HEK293 (cell line): ENCODE data around the gene ARHGAP28.

Experiments
- CTCF ChIA-PET: fragments of 350-600 bp; formaldehyde crosslinking; extraction: SDS; loops from one replicate; lab custom pipeline; 2021; ENCODE audit warnings: antibody characterized with exemption; lab: Yijun Ruan, JAX
- POLR2A ChIA-PET: fragments of 300-600 bp; formaldehyde crosslinking; extraction: SDS; loops from one replicate; lab custom pipeline; 2020; ENCODE audit warnings: antibody characterized with exemption, inconsistent platforms; lab: Yijun Ruan, JAX
- H3K27ac ChIP-seq: fragments of 200-500 bp; sonication (Bioruptor generic); 2 replicates; pipeline ENCODE4 v1.5.1; 2014; ENCODE audit warnings: low read depth, low read length, control low read depth, inconsistent platforms; ENCODE audit errors: extremely low read depth
- H3K36me3 ChIP-seq, 2 experiments: fragments of 200-500 bp in 1 of 2; sonication (Bioruptor generic) in 1 of 2; 1 replicate in 1 of 2; 2 replicates in 1 of 2; pipeline ENCODE4 v1.5.1; 2014 to 2017; ENCODE audit warnings: inconsistent platforms in 2 of 2, low read length in 2 of 2; ENCODE audit not compliant: control insufficient read depth in 2 of 2, insufficient read depth in 1 of 2
- H3K4me1 ChIP-seq: fragments of 200-500 bp; sonication (Bioruptor generic); 2 replicates; pipeline ENCODE4 v1.5.1; 2014; ENCODE audit warnings: mild to moderate bottlenecking, low read length, inconsistent platforms; ENCODE audit not compliant: control insufficient read depth, insufficient read depth
- H3K4me3 ChIP-seq: 2 replicates; pipeline ENCODE4 v1.5.1; 2011; ENCODE audit warnings: low read depth, mild to moderate bottlenecking, control low read depth, low read length, moderate library complexity
- H3K9me3 ChIP-seq: fragments of 200-500 bp; sonication (Bioruptor generic); 2 replicates; pipeline ENCODE4 v1.5.1; 2014; ENCODE audit warnings: low read depth, low read length, inconsistent platforms; ENCODE audit not compliant: control insufficient read depth, insufficient read depth
- GLI2 ChIP-seq: fragments of 450-650 bp; formaldehyde crosslinking; IDR thresholded peaks from 2 replicates; pipeline ENCODE4; 2017; ENCODE audit warnings: missing biosample characterization, missing genetic modification characterization, low read depth, borderline replicate concordance
- HOXA7 ChIP-seq: sonication (generic); formaldehyde crosslinking; IDR thresholded peaks from 2 replicates; pipeline ENCODE4 v1.8.1; 2022; ENCODE audit warnings: missing genetic modification reagents, borderline replicate concordance
- RBAK ChIP-seq: fragments of 450-650 bp; formaldehyde crosslinking; IDR thresholded peaks from 2 replicates; pipeline ENCODE4 v1.5.1; 2016; ENCODE audit warnings: missing biosample characterization, missing genetic modification characterization
- SALL2 ChIP-seq: fragments of 450-650 bp; formaldehyde crosslinking; IDR thresholded peaks from 2 replicates; pipeline ENCODE4 v1.5.0; 2017; ENCODE audit warnings: missing biosample characterization, mild to moderate bottlenecking, missing genetic modification characterization, borderline replicate concordance
- SETDB1 ChIP-seq: IDR thresholded peaks from one replicate; pipeline ENCODE4 v1.6.1; 2017; ENCODE audit warnings: mild to moderate bottlenecking, low read length, moderate library complexity, mixed read lengths; ENCODE audit not compliant: insufficient read length
- YY1 ChIP-seq: fragments of 450-650 bp; formaldehyde crosslinking; IDR thresholded peaks from 2 replicates; pipeline ENCODE4 v1.5.1; 2018; ENCODE audit warnings: missing biosample characterization, missing genetic modification characterization
- ZEB2 ChIP-seq: fragments of 450-650 bp; formaldehyde crosslinking; IDR thresholded peaks from 2 replicates; pipeline ENCODE4 v1.5.1; 2016; ENCODE audit warnings: missing biosample characterization, missing genetic modification characterization
- ZFHX2 ChIP-seq: fragments of 450-650 bp; formaldehyde crosslinking; conservative IDR thresholded peaks from 2 replicates; pipeline ENCODE4 v1.5.1; 2016; ENCODE audit warnings: missing biosample characterization, missing genetic modification characterization
- ZNF112 ChIP-seq: fragments of 450-650 bp; formaldehyde crosslinking; IDR thresholded peaks from 2 replicates; pipeline ENCODE4 v1.5.0; 2017; ENCODE audit warnings: missing biosample characterization, missing genetic modification characterization
- ZNF239 ChIP-seq: fragments of 450-650 bp; formaldehyde crosslinking; IDR thresholded peaks from 2 replicates; pipeline ENCODE4 v1.5.1; 2016; ENCODE audit warnings: missing biosample characterization, missing genetic modification characterization
- ZNF48 ChIP-seq: fragments of 450-650 bp; formaldehyde crosslinking; IDR thresholded peaks from 2 replicates; pipeline ENCODE4 v1.5.1; 2016; ENCODE audit warnings: missing biosample characterization, missing genetic modification characterization
- ZNF510 ChIP-seq: fragments of 450-650 bp; formaldehyde crosslinking; IDR thresholded peaks from 2 replicates; pipeline ENCODE4 v1.5.1; 2018; ENCODE audit warnings: mild to moderate bottlenecking, missing genetic modification characterization, missing biosample characterization; ENCODE audit not compliant: insufficient replicate concordance
- ZNF549 ChIP-seq: fragments of 450-650 bp; IDR thresholded peaks from 2 replicates; pipeline ENCODE4 v1.5.1; 2018; ENCODE audit warnings: missing biosample characterization, missing genetic modification characterization, mild to moderate bottlenecking, inconsistent platforms, moderate library complexity
- ZNF571 ChIP-seq: fragments of 450-650 bp; formaldehyde crosslinking; IDR thresholded peaks from 2 replicates; pipeline ENCODE4 v1.5.0; 2017; ENCODE audit warnings: missing biosample characterization, missing genetic modification characterization
- ZNF585B ChIP-seq: fragments of 450-650 bp; formaldehyde crosslinking; IDR thresholded peaks from 2 replicates; pipeline ENCODE4 v1.5.1; 2016; ENCODE audit warnings: missing biosample characterization, missing genetic modification characterization
- ZNF660 ChIP-seq: fragments of 450-650 bp; IDR thresholded peaks from 2 replicates; pipeline ENCODE4 v1.5.1; 2018; ENCODE audit warnings: missing biosample characterization, mild to moderate bottlenecking, missing genetic modification characterization
- ZNF664 ChIP-seq: fragments of 450-650 bp; formaldehyde crosslinking; IDR thresholded peaks from 2 replicates; pipeline ENCODE4 v1.5.1; 2016; ENCODE audit warnings: missing biosample characterization, missing genetic modification characterization
- TF ChIP-seq, protein P1 (sequence below): fragments of 450-650 bp; formaldehyde crosslinking; optimal IDR thresholded peaks from 2 replicates; pipeline ENCODE3; 2016; ENCODE audit warnings: missing biosample characterization, mild to moderate bottlenecking, missing genetic modification characterization
- TF ChIP-seq, protein P2 (sequence below): fragments of 450-650 bp; formaldehyde crosslinking; IDR thresholded peaks from 2 replicates; pipeline ENCODE4 v1.5.1; 2017; ENCODE audit warnings: missing biosample characterization, missing genetic modification characterization
- TF ChIP-seq, protein P3 (sequence below): fragments of 450-650 bp; formaldehyde crosslinking; IDR thresholded peaks from 2 replicates; pipeline ENCODE4 v1.5.1; 2016; ENCODE audit warnings: missing biosample characterization, missing genetic modification characterization
- TF ChIP-seq, protein P4 (sequence below): fragments of 450-650 bp; formaldehyde crosslinking; IDR thresholded peaks from 2 replicates; pipeline ENCODE4 v1.5.1; 2016; ENCODE audit warnings: missing biosample characterization, missing genetic modification characterization
- TF ChIP-seq, protein P5 (sequence below): fragments of 450-650 bp; formaldehyde crosslinking; IDR thresholded peaks from 2 replicates; pipeline ENCODE4 v1.5.1; 2016; ENCODE audit warnings: missing biosample characterization, missing genetic modification characterization, borderline replicate concordance

Gene ARHGAP28

DNA sequence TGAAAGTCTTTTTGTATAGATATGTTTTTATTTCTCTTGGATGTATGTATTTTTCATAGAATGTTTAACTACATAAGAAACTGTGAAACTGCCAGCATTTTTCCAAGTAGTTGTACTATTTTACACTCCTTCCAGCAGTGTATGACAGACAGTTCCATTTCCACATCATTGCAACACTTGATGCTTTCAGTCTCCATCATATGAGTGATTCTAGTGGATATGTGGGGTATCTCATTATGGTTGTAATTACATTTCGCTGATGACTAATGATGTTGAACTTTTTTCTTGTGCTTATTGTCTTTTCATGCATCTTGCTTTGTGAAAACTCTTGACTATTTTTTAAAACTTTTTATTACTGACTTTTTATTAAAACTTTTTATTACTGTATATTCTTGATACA is 101.4 kb downstream of the ARHGAP28 start:
- no peaks in the 10 kb centered on the region for H3K36me3 ChIP-seq
- no peaks in the 10 kb centered on the region; the same call in 1 of the 2 replicates for H3K9me3 ChIP-seq
- H3K4me3 ChIP-seq: no peak overlapping the region
- TF ChIP-seq, protein P1, sequence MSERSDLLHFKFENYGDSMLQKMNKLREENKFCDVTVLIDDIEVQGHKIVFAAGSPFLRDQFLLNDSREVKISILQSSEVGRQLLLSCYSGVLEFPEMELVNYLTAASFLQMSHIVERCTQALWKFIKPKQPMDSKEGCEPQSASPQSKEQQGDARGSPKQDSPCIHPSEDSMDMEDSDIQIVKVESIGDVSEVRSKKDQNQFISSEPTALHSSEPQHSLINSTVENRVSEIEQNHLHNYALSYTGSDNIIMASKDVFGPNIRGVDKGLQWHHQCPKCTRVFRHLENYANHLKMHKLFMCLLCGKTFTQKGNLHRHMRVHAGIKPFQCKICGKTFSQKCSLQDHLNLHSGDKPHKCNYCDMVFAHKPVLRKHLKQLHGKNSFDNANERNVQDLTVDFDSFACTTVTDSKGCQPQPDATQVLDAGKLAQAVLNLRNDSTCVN (tag by site-specific recombination): no peak
- TF ChIP-seq, protein P2, sequence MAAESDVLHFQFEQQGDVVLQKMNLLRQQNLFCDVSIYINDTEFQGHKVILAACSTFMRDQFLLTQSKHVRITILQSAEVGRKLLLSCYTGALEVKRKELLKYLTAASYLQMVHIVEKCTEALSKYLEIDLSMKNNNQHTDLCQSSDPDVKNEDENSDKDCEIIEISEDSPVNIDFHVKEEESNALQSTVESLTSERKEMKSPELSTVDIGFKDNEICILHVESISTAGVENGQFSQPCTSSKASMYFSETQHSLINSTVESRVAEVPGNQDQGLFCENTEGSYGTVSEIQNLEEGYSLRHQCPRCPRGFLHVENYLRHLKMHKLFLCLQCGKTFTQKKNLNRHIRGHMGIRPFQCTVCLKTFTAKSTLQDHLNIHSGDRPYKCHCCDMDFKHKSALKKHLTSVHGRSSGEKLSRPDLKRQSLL (tag by site-specific recombination): no peak
- no peak for TF ChIP-seq ZNF664 (tag by site-specific recombination)
- no peak for TF ChIP-seq HOXA7 (CRISPR knock-in tag)
- no peak for TF ChIP-seq ZFHX2 (tag by site-specific recombination)
- no peak for TF ChIP-seq ZNF510 (tag by site-specific recombination)
- no peak for TF ChIP-seq SETDB1
- no peak for TF ChIP-seq RBAK
- TF ChIP-seq ZNF48 (tag by site-specific recombination): no peak
- TF ChIP-seq ZEB2 (tag by site-specific recombination): no peak
- no peak for TF ChIP-seq ZNF239 (tag by site-specific recombination)
- no peak for TF ChIP-seq ZNF571 (tag by site-specific recombination)
- no peak for TF ChIP-seq ZNF112
- TF ChIP-seq GLI2 (tag by site-specific recombination): no peak
- TF ChIP-seq ZNF660 (tag by site-specific recombination): no peak
- no peak for TF ChIP-seq ZNF549
- TF ChIP-seq SALL2: no peak
- TF ChIP-seq, protein P3, sequence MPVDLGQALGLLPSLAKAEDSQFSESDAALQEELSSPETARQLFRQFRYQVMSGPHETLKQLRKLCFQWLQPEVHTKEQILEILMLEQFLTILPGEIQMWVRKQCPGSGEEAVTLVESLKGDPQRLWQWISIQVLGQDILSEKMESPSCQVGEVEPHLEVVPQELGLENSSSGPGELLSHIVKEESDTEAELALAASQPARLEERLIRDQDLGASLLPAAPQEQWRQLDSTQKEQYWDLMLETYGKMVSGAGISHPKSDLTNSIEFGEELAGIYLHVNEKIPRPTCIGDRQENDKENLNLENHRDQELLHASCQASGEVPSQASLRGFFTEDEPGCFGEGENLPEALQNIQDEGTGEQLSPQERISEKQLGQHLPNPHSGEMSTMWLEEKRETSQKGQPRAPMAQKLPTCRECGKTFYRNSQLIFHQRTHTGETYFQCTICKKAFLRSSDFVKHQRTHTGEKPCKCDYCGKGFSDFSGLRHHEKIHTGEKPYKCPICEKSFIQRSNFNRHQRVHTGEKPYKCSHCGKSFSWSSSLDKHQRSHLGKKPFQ: no peak
- peaks cover 3% of the 10 kb centered on the region; the same call in 1 of the 2 replicates for H3K4me1 ChIP-seq
- POLR2A ChIA-PET: no interaction called here
- CTCF ChIA-PET: no interaction called here
- no peak overlapping the region for H3K27ac ChIP-seq

DNA sequence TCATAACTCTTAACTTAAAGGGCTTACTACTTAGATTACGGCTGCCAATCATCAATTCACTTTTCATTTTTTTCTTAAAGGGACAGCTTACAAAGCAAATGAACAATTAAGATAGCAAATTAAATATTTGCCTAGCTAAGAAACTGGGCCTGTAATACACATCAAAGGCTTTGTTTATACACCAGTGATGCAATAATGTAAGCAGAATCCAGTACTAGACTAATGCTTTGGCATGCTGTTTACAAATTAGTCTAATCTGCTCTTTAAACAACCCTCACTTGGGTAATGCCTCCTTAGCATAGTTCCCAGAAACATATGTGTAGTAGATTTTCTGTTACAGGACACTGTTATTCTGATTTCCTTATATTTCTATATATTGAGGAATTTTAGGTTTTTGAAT is 105.8 kb downstream of the ARHGAP28 start:
- CTCF ChIA-PET: no interaction called here
- Histone ChIP-seq H3K4me3 (no peak overlapping the region), H3K9me3 (no peaks in the 10 kb centered on the region; the same call in 1 of the 2 replicates), H3K27ac (no peak overlapping the region), H3K36me3 (no peaks in the 10 kb centered on the region), H3K4me1 (peaks cover 3% of the 10 kb centered on the region; the same call in 1 of the 2 replicates)
- POLR2A ChIA-PET: no interaction called here
- no peak for TF ChIP-seq YY1 (tag by site-specific recombination)
- TF ChIP-seq, protein P4, sequence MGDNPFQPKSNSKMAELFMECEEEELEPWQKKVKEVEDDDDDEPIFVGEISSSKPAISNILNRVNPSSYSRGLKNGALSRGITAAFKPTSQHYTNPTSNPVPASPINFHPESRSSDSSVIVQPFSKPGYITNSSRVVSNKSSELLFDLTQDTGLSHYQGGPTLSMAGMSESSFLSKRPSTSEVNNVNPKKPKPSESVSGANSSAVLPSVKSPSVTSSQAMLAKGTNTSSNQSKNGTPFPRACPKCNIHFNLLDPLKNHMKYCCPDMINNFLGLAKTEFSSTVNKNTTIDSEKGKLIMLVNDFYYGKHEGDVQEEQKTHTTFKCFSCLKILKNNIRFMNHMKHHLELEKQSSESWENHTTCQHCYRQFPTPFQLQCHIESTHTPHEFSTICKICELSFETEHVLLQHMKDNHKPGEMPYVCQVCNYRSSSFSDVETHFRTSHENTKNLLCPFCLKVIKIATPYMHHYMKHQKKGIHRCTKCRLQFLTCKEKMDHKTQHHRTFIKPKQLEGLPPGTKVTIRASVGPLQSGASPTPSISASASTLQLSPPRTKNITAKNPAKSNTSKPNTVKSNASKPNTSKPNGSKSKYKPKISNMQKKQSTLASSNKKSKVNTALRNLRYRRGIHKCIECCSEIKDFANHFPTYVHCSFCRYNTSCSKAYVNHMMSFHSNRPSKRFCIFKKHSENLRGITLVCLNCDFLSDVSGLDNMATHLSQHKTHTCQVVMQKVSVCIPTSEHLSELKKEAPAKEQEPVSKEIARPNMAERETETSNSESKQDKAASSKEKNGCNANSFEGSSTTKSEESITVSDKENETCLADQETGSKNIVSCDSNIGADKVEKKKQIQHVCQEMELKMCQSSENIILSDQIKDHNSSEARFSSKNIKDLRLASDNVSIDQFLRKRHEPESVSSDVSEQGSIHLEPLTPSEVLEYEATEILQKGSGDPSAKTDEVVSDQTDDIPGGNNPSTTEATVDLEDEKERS (tag by site-specific recombination): no peak
- TF ChIP-seq, protein P5, sequence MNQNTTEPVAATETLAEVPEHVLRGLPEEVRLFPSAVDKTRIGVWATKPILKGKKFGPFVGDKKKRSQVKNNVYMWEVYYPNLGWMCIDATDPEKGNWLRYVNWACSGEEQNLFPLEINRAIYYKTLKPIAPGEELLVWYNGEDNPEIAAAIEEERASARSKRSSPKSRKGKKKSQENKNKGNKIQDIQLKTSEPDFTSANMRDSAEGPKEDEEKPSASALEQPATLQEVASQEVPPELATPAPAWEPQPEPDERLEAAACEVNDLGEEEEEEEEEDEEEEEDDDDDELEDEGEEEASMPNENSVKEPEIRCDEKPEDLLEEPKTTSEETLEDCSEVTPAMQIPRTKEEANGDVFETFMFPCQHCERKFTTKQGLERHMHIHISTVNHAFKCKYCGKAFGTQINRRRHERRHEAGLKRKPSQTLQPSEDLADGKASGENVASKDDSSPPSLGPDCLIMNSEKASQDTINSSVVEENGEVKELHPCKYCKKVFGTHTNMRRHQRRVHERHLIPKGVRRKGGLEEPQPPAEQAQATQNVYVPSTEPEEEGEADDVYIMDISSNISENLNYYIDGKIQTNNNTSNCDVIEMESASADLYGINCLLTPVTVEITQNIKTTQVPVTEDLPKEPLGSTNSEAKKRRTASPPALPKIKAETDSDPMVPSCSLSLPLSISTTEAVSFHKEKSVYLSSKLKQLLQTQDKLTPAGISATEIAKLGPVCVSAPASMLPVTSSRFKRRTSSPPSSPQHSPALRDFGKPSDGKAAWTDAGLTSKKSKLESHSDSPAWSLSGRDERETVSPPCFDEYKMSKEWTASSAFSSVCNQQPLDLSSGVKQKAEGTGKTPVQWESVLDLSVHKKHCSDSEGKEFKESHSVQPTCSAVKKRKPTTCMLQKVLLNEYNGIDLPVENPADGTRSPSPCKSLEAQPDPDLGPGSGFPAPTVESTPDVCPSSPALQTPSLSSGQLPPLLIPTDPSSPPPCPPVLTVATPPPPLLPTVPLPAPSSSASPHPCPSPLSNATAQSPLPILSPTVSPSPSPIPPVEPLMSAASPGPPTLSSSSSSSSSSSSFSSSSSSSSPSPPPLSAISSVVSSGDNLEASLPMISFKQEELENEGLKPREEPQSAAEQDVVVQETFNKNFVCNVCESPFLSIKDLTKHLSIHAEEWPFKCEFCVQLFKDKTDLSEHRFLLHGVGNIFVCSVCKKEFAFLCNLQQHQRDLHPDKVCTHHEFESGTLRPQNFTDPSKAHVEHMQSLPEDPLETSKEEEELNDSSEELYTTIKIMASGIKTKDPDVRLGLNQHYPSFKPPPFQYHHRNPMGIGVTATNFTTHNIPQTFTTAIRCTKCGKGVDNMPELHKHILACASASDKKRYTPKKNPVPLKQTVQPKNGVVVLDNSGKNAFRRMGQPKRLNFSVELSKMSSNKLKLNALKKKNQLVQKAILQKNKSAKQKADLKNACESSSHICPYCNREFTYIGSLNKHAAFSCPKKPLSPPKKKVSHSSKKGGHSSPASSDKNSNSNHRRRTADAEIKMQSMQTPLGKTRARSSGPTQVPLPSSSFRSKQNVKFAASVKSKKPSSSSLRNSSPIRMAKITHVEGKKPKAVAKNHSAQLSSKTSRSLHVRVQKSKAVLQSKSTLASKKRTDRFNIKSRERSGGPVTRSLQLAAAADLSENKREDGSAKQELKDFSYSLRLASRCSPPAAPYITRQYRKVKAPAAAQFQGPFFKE: no peak
- no peak for TF ChIP-seq ZNF585B
